ENCODE data around the gene SRPRB.

The SRPRB gene

GRCh38 chr3:133832802-133833144, 27.2 kb downstream of the SRPRB start:
- no peak for TF ChIP-seq CTCF (conservative IDR thresholded peaks at IDR 0.05; ENCODE audit: low read depth, low read length)
- DNase-seq (ENCODE audit: low read depth) = no peak
- no peak overlapping the region for H3K4me3 ChIP-seq (ENCODE audit: low read depth, low read length)

- DNase-seq (ENCODE audit: low read depth) = no peak
- no peak for TF ChIP-seq CTCF (conservative IDR thresholded peaks at IDR 0.05; ENCODE audit: low read depth, low read length)
- H3K4me3 ChIP-seq (ENCODE audit: low read depth, low read length) = no peak overlapping the region
Observed at GRCh38 chr3:133833267-133833666, 27.7 kb downstream of the SRPRB start.

- no peak for DNase-seq (ENCODE audit: low read depth)
- no peak overlapping the region for H3K4me3 ChIP-seq (ENCODE audit: low read depth, low read length)
- no peak for TF ChIP-seq CTCF (conservative IDR thresholded peaks at IDR 0.05; ENCODE audit: low read depth, low read length)
Observed at GRCh38 chr3:133833880-133834620, 28.4 kb downstream of the SRPRB start.

- TF ChIP-seq CTCF (conservative IDR thresholded peaks at IDR 0.05; ENCODE audit: low read depth, low read length) = no peak
- H3K4me3 ChIP-seq (ENCODE audit: low read depth, low read length) = no peak overlapping the region
- no peak for DNase-seq (ENCODE audit: low read depth)
Observed at GRCh38 chr3:133834621-133835417, 29.2 kb downstream of the SRPRB start.

GRCh38 chr3:133835418-133835743, 29.8 kb downstream of the SRPRB start:
- no peak overlapping the region for H3K4me3 ChIP-seq (ENCODE audit: low read depth, low read length)
- TF ChIP-seq CTCF (conservative IDR thresholded peaks at IDR 0.05; ENCODE audit: low read depth, low read length) = no peak
- no peak for DNase-seq (ENCODE audit: low read depth)

GRCh38 chr3:133835961-133836360, 30.3 kb downstream of the SRPRB start:
- DNase-seq (ENCODE audit: low read depth) = no peak
- TF ChIP-seq CTCF (conservative IDR thresholded peaks at IDR 0.05; ENCODE audit: low read depth, low read length) = no peak
- no peak overlapping the region for H3K4me3 ChIP-seq (ENCODE audit: low read depth, low read length)

All from choroid plexus epithelial cell (primary cell).